Stimulated activated CD4-positive, alpha-beta T cell treated with anti-CD3 and anti-CD28 coated beads, Interleukin-15, amount 100 ng/mL, for 48 hours (primary cell): ENCODE data around the gene MIA2.
"Not testable (repeated sequence)": the region's sequence is repeated elsewhere in the genome, so short reads cannot be mapped to it uniquely, and the experiment has no call there.

Experiments
- DNase-seq, 2 donors: peaks; one replicate each; pipeline ENCODE4 v3.0.0-alpha.2; 2020; ENCODE audit warnings: low read depth in 2 of 2

MIA2 gene

DNA sequence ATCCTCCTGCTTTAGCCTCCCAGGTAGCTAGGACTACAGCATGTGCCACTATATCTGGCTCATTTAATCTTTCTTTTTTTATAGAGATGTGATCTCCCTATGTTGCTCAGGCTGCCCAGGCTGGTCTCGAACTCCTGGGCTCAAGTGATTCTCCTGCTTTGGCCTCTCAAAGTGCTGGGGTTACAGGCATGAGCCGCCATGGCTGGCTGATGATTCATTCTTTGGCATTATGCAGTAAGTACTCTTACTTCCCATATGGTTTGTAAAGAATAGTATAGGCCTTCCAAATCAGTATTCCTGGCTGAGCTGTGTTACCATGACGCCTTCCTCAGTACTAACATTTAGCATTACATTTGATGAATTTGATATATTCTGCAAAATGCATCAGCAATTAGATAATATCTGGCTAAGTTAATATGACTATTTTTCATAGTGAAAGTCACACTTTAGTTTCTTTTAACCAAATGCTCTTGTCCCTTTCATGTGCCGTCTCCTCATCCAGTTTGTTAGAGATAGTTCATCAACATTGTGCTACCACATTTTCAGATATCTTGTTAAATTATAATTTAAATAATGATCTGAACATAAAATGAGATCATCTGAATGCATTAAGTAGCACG, 3.2 kb upstream of the MIA2 start:
- DNase-seq: peak in 1 of 2 donors; percentile 11

DNA sequence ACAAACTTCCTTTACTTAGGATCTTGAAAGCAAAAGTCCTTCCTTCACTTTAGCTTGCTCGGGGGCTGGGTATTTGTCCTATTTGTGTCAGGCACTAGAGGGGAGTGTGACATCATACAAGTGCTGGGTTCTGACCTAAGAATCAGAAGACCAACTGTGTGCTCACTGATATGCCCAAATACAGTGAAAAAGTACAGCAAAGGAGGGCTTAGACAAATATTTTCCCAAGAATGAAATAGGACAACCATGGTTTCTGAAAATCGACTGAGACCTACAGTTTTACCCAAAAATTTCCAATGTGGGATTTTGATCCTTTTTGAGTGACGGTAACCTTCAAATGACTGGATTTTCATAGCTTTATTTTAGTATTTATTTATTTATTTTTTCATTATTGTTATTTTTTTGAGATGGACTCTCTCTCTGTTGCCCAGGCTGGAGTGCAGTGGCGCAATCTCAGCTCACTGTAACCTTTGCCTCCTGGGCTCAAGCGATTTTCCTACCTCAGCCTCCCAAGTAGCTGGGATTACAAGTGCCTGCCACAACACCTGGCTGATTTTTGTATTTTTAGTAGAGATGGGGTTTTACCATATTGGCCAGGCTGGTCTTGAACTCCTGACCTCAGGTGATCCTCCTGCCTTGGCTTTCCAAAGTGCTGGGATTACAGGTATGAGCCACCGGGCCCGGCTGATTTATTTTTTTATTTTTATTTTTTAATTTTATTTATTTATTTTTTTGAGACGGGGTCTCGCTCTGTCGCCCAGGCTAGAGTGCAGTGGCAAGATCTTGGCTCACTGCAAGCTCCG, 1.8 kb upstream of the MIA2 start:
- DNase-seq: not testable (repeated sequence)

DNA sequence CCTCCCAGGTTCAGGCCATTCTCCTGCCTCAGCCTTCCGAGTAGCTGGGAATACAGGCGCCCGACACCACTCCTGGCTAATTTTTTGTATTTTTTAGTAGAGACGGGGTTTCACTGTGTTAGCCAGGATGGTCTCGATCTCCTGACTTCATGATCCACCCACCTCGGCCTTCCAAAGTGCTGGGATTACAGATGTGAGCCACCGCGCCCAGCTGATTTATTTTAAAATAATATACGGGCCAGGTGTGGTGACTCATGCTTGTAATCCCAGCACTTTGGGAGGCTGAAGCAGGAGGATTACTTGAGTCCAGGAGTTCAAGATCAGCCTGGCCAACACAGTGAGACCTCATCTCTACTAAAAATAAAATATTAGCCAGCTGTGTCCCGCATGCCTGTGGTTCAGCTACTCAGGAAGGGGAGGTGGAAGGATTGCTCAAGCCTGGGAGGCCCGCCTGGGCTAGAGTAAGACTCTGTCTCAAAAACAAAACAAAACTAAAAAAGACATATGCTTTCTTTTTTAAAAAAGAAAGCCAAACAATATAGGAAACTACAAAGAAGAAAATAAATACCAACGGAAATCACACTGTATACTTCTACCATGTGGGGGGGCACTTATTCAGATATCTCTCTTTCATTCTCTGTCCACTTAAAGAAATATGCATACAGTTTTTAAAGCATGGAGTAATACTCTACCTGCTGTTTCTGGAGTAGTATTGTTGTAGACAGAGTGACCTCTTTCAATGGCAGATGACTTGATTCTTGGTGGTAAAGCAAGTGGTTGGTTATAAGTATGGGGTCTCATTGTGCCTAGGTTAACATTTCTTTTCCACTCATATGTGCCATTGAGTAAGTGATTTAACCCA, 930 bp upstream of the MIA2 start:
- no peak for DNase-seq

DNA sequence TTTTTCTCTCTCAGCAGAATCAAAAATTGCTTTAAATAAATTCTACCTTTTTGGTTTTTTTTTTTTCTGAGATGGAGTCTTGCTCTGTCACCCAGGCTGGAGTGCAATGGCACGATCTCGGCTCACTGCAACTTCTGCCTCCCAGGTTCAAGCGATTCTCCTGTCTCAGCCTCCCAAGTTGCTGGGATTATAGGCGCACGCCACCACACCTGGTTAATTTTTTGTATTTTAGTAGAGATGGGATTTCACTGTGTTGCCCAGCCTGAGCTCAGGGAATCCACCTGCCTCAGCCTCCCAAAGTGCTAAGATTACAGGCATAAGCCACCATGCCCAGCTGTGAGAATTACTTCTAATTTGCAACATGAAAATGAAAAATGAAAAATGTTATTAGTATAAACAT, 1.3 kb downstream of the MIA2 start:
- DNase-seq: not testable (repeated sequence)

DNA sequence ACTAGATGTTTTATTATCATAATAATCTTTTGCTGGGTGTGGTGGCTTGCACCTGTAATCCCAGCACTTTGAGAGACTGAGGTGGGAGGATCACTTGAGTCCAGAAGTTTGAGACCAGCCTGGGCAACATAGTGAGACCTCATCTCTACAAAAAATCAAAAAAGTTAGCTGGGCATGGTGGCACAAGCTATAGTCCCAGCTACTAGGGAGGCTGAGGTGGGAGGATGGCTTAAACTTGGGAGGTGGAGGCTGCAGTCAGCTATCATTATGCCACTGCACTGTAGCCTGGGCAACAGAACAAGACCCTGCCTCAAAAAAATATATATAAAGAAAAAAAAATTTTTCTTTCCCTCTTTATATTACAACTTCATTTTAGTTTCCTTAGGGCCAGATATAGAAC, 1.8 kb downstream of the MIA2 start:
- DNase-seq: not testable (repeated sequence)

DNA sequence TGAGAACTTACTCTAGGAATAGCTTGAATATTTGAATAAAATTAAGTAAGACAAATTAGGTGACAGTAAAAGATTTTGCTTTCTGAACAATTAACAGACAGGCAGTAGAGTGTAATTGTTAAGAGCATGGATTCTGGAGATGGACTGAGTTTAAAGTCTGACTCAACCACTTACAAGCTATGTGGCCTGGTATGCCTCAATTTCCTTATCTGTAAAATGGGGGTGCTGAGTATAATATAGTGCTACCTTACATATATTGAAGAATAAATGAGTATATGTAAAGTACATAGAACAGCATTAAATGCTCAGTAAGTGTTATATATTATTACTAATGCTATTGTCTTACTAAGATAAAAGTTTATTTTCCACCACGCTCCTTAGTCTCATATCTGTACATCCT, 7.1 kb downstream of the MIA2 start:
- DNase-seq: no peak

DNA sequence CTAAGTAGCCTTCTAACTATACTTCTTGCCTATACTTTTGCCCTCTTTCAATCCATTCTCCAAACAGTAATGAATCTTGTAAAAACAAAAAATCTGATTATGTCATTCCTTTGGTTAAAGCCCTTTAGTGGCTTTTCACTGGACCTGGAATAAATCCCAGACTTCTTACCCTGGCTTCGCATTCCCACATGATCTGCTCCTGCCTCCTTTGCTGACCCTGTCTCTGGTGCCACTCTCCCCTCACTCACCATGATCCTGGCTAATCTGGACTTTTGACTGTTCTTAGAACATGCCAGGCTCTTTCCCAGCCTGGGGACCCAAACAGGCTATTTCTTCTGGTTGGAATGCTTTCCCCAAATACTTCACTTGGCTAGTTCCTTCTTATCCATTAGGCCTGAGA, 7.9 kb downstream of the MIA2 start:
- no peak for DNase-seq

DNA sequence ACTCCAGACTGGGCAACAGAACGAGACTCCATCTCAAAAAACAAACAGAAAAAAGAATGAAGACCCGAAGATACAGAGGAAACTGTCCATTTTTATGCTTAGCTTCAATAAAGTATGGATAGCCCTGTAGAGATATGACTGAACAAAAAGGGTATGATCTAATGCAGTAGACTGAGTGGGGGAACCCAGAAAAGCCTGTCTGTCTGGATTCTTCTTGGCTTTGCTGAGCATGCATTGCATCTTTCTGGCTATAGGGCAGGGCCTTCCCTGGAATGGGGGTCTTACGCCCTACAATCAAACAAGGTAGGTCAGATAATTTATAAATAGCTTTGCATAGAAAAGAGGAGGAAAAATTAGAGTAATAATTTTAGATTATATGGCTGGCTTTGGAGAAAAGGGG, 10.1 kb downstream of the MIA2 start:
- DNase-seq: no peak

DNA sequence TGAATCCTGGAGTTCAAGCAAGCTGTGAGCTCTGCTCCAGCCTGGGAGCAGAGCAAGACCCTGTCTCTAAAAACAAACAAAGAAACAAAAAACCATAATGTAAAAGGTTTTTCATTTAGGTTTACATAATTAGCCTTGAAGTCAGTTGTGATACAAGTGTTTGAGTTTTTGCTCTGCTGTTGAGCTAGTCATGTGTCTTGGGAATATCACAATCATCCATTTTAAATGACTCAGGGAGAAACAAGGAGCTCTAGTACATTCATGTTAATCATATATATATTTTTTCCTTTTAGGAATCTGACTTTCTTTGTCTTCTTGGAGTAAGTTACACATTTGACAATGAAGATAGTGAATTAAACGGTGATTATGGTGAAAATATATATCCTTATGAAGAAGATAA, 12.9 kb downstream of the MIA2 start:
- no peak for DNase-seq

DNA sequence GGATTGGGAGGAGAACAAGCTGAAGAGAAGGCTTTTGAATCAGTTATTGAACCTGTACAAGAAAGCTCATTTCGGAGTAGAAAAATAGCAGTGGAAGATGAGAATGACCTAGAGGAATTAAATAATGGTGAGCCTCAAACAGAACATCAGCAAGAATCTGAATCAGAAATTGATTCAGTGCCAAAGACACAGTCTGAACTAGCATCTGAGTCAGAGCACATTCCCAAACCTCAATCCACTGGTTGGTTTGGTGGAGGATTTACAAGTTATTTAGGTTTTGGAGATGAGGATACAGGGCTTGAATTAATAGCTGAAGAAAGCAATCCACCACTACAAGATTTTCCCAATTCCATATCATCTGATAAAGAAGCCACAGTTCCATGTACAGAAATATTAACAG, 13.5 kb downstream of the MIA2 start:
- DNase-seq: no peak

DNA sequence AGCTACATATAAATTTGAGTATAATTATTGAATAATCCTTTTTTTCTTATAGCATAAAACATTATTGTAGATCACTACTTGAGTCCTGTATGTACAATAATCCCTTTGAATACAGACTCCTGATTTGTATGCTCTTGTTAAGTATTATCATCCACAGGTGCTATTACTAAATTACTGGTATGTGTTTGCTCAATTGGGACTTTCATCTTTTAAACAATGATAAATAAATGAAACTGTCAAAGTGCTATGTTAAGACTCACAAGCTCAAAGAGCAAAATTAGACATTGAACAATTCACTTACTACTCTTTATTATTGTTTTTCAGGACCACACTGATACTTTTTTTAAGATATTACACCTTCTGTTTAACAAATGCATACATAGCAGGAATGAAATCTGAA, 17.8 kb downstream of the MIA2 start:
- DNase-seq: no peak

DNA sequence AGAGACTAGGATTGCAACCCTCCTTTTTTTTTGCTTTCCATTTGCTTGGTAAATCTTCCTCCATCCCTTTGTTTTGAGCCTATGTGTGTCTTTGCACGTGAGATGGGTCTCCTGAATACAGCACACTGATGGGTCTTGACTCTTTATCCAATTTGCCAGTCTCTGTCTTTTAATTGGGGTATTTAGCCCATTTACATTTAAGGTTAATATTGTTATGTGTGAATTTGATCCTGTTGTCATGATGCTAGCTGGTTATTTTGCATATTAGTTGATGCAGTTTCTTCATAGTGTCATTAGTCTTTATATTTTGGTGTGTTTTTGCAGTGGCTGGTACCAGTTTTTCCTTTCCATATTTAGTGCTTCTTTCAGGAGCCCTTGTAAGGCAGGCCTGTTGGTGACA, 23.7 kb downstream of the MIA2 start:
- DNase-seq: not testable (repeated sequence)

DNA sequence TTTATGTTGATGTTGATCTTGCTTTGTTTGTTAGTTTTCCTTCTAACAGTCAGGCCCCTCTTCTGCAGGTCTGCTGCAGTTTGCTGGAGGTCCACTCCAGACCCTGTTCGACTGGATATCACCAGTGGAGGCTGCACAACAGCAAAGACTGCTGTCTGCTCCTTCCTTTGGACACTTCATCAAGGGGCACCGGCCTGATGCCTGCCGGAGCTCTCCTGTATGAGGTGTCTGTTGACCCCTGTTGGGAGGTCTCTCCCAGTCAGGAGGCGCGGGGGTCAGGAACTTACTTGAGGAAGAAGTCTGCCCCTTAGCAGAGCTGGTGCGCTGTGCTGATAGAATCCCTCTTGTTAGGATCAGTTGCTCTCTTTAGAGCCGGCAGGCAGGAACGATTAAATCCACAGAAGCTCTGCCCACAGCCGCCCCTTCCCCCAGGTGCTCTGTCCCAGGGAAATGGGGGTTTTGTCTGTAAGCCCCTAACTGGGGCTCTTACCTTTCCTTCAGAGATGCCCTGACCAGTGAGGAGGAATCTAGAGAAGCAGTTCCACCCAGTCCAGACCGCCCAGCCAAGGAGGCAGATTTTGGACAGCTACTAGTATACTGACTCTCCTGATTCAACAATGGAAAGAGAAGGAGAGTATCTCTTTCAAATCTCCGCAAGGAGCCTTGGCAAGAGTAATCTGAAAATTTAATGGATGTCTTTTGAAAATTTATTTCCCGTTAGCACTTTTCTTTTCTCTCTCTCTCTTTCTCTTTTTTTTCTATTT, 25.2 kb downstream of the MIA2 start:
- DNase-seq: no peak

DNA sequence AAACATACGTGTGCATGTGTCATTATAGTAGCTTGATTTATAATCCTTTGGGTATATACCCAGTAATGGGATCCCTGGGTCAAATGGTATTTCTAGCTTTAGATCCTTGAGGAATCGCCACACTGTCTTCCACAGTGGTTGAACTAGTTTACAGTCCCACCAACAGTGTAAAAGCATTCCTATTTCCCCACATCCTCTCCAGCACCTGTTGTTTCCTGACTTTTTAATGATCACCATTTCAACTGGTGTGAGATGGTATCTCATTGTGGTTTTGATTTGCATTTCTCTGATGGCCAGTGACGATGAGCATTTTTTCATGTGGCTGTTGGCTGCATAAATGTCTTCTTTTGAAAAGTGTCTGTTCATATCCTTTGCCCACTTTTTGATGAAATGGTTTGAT, 26.4 kb downstream of the MIA2 start:
- DNase-seq: not testable (repeated sequence)

DNA sequence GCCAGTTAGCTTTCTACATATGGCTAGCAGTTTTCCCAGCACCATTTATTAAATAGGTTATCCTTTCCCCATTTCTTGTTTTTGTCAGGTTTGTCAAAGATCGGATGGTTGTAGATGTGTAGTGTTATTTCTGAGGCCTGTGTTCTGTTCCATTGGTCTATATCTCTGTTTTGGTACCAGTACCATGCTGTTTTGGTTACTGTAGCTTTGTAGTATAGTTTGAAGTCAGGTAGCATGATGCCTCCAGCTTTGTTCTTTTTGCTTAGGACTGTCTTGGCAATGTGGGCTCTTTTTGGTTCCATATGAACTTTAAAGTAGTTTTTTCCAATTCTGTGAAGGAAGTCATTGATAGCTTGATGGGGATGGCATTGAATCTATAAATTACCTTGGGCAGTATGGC, 28.5 kb downstream of the MIA2 start:
- DNase-seq: not testable (repeated sequence)

DNA sequence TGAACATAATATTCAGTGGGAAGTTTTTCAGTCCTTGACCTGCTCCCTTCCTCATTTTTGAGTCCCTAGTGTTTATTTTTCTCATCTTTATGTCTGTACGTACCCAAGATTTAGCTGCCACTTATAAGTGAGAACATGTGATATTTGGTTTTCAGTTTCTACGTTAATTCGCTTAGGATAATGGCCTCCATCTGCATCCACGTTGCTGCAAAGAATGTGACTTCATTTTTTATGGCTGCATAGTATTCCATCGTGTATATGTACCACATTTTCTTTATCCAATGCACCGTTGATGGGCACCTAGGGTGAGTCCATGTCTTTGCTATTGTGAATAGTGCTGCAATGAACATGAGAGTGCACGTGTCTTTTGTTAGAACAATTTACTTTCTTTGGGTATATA, 30.3 kb downstream of the MIA2 start:
- DNase-seq: no peak

DNA sequence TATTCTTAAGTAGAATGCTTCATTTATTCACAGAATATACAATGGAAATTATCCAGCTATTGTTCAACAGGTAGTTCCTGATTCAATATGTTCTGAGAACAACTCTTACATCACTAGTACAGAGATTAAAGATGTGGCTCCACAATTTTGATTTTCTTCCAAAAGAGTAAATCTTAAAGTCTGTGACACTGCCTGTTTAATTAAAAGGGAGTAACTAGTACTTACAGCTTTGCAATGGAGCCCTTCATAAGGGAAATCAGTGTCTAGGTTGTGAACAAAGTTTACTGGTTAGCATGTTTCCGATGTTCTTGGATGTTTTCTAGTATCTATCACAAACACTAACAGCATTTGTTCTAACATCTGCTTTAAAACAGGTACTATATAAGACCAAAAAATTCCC, 30.8 kb downstream of the MIA2 start:
- DNase-seq: no peak

DNA sequence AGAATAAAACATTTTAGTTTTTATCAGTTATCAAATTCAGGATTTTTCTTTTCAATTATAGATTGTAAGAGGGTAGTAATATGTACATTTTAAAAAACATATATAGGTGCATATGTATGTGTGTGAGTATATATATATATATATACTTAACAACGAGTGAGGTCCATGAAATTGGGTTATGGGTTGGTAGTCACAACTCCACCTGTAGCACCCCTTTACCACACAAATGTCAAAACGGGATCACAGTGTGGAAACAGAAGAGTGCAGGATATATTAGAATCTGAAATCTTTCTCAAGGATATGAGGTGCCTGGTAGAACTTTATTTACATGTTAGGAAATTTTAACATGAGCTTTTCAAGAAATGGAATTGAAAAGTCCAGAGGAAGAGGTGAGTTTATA, 31.3 kb downstream of the MIA2 start:
- DNase-seq: no peak

DNA sequence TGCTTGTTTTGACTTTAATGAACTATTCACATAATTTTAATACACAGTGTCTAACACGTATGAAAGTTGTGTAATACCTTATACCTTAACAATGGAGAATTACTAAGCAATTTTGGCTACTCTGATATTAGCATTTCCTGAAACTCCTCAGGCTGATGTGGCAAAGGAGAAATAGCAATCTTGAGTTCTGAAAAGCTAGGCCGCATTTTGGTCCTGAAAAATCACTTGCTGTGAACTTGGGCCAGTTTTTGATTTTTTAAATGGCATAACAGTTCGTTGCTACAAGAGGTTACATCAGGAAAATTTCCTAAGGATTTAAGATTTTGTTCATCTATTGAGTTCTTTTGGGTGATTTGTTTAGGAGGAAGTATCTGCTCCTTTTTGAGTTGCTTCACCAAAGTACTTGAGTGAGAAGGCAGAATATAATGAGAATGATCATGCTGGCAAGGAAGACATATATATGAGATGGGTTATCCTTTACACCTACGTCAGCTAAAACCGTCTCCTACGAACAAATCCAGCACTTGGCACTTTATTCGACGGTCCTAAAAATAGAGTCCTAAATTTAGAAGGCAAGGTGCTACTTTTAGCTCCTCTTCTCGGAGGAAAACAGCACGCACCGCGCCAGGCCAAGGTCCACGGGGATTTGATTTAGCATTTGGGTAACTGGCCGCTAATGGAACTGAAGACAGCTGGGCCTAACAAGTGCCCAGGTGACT, 32.2 kb downstream of the MIA2 start:
- no peak for DNase-seq

DNA sequence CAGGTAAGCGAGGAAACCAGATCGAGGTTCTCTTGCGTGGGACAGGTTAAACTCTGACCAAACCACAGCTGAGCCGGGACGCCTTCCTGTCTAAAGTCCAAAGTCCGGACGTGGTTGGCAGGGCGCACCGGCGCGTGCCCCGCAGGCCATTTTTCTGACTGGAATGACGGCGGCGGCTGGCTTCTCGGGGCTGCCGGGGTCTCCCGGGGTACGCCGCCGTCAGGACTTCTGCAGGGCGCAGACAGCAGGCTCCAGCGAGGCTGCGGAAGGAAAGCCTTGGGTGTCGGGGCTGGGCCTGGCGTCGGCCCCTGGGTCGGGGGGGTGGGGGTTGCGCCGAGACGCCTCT, 32.8 kb downstream of the MIA2 start:
- peak; percentile 3 to 5 for DNase-seq

DNA sequence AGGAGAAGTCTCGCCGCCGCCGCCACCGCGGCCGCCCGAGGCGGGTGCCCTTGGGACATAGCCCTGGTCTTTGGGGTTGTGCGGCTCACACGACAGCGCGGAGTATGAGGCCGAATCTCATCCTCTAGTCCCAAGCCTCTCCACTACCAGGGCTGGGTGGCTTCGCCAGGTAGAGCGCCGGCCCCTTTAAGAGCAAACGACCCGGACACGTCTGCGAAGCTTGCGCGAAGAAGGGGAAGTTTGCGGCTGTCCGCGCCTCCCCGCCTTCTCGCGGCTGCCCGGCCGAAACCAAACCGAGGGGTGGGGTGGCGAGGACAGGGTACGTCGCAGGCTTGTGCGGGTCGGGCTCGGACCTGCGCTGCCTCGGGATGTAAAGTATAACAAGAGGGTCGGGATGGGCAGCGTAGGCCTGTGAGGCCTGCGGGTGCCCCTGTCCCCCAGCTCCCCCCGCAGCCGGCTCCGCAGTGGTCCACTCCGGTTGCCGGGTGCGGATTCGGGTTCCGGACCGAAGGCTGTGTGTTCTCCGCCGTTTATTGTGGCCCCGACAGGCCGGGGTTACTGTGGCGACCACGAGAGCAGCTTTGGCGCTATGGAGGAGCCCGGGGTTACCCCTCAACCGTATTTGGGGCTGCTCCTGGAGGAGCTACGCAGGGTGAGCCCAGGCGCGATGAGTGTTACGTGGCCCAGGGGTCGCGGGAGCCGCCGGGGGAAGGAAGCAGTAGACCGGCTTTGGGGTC, 33.3 kb downstream of the MIA2 start:
- DNase-seq: peak; percentile 44 to 51
